HepG2 (cell line): ENCODE measurements around the gene NOP9. TPM values are rescaled to one million over a fixed set of nuclear protein-coding genes. Genes with fewer than 3 reads are reported as not detected.

Experiments
- EHMT2 ChIP-seq: fragments of 200-600 bp; sonication (generic); IDR thresholded peaks from 2 replicates; pipeline ENCODE4 v1.7.0; 2017; ENCODE audit warnings: antibody characterized with exemption, low read depth, low read length, borderline replicate concordance
- GATAD2A ChIP-seq: IDR thresholded peaks from 2 replicates; pipeline ENCODE4 v1.6.1; 2016
- KLF12 ChIP-seq: sonication (generic); formaldehyde crosslinking; IDR thresholded peaks from 2 replicates; pipeline ENCODE4 v1.4.0; 2020; ENCODE audit warnings: missing genetic modification reagents, borderline replicate concordance
- SATB2 ChIP-seq: sonication (generic); formaldehyde crosslinking; IDR thresholded peaks from 2 replicates; pipeline ENCODE4 v1.5.0; 2020; ENCODE audit warnings: missing genetic modification reagents
- ZNF205 ChIP-seq: IDR thresholded peaks from 2 replicates; pipeline ENCODE4 v1.6.1; 2018; ENCODE audit warnings: missing biosample characterization, missing genetic modification reagents
- ZNF460 ChIP-seq: sonication (generic); formaldehyde crosslinking; IDR thresholded peaks from 2 replicates; pipeline ENCODE4 v1.5.1; 2020; ENCODE audit warnings: missing genetic modification reagents, mild to moderate bottlenecking, borderline replicate concordance
- ZNF501 ChIP-seq: sonication (generic); formaldehyde crosslinking; IDR thresholded peaks from 2 replicates; pipeline ENCODE4 v1.5.1; 2020; ENCODE audit warnings: mild to moderate bottlenecking, moderate library complexity, missing genetic modification reagents
- ZNF556 ChIP-seq: sonication (generic); formaldehyde crosslinking; IDR thresholded peaks from 2 replicates; pipeline ENCODE4 v1.4.0; 2020; ENCODE audit warnings: mild to moderate bottlenecking, missing genetic modification reagents, borderline replicate concordance
- ZNF781 ChIP-seq: sonication (generic); formaldehyde crosslinking; IDR thresholded peaks from 2 replicates; pipeline ENCODE4 v1.5.1; 2020; ENCODE audit warnings: borderline replicate concordance, mild to moderate bottlenecking, missing genetic modification reagents; ENCODE audit errors: not compliant biosample characterization
- polyA plus RNA-seq, 8 experiments: library from polyadenylated mRNA; depleted of rRNA in 3 of 8; stranded (reverse) in 7 of 8; unstranded in 1 of 8; fragments of >200 nt; fragmentation: Illumina TruSeq in 4 of 8; extraction: Trizol in 4 of 8; gene quantifications; 2 replicates each; pipeline versions ENCODE4 v1.2.1 to v1.2.3, GENCODE V29; 2011 to 2016; ENCODE audit warnings: low read depth in 4 of 8, missing spikeins in 1 of 8, mixed read lengths in 1 of 8; ENCODE audit not compliant: insufficient read depth in 1 of 8
- total RNA-seq, 5 experiments: library from RNA; depleted of rRNA; stranded (reverse); fragments of >200 nt; fragmentation: Illumina TruSeq; extraction: Trizol; gene quantifications; 2 replicates each; pipeline ENCODE4 v1.2.3, GENCODE V29; 2016; ENCODE audit warnings: low read depth in 1 of 5
- TF ChIP-seq, protein P1 (sequence below), 2 experiments: sonication (generic) in 1 of 2; formaldehyde crosslinking in 1 of 2; IDR thresholded peaks; 2 replicates each; pipeline versions ENCODE4 v1.6.1 to v1.9.0; 2014 to 2022; ENCODE audit warnings: antibody characterized with exemption in 1 of 2, borderline replicate concordance in 1 of 2, inconsistent platforms in 1 of 2, low read depth in 1 of 2, missing genetic modification reagents in 1 of 2
- TF ChIP-seq, protein P2 (sequence below): IDR thresholded peaks from 2 replicates; pipeline ENCODE4 v1.6.1; 2016; ENCODE audit warnings: low read depth, borderline replicate concordance
- TF ChIP-seq, protein P3 (sequence below): sonication (generic); formaldehyde crosslinking; IDR thresholded peaks from 2 replicates; pipeline ENCODE4 v1.5.0; 2020; ENCODE audit warnings: mild to moderate bottlenecking, missing genetic modification reagents, borderline replicate concordance
- TF ChIP-seq, protein P4 (sequence below), 2 experiments: fragments of 450-650 bp in 1 of 2; sonication (generic) in 1 of 2; formaldehyde crosslinking; IDR thresholded peaks; 2 replicates each; pipeline versions ENCODE4 v1.5.0 to v1.8.0; 2020 to 2022; ENCODE audit warnings: mild to moderate bottlenecking in 1 of 2, missing genetic modification reagents in 1 of 2

Gene NOP9
- total and polyA plus RNA-seq, 2 of the 13 experiments (the other 11 are each of a cell fraction or from before 2014, with no cell fraction given): 24.5 to 61.6 TPM

DNA sequence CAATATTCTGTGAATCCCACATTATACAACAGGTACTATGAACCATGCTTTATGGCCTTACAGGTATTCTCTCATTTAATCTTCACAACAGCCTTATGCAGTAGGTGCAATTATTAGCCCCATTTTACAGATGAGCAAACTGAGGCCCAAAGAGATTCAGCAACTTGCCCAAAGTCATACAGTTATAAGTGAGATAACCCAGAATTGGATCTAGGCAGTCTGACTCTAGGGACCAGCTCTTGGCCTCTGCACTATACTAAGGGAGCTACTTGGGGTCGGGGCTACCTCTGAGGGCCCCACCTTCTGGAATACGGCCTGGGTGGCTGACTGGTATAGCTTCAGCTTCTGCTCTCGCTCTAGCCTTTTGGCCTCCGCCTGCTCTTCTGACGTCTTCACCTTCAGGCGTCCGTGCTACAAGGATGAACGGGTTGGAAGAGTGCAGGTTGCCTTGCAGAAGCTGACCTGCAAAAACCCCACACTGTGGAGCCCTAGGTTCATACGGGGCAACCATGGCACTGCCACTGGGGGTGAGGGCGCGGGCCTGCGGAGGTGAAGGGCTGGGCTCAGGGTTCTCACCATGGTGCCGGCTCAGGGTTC is 29.0 kb upstream of the NOP9 start (continued):
- no peak for TF ChIP-seq ZNF205 (CRISPR knock-in tag)
- no peak for TF ChIP-seq ZNF781
- TF ChIP-seq, protein P1, sequence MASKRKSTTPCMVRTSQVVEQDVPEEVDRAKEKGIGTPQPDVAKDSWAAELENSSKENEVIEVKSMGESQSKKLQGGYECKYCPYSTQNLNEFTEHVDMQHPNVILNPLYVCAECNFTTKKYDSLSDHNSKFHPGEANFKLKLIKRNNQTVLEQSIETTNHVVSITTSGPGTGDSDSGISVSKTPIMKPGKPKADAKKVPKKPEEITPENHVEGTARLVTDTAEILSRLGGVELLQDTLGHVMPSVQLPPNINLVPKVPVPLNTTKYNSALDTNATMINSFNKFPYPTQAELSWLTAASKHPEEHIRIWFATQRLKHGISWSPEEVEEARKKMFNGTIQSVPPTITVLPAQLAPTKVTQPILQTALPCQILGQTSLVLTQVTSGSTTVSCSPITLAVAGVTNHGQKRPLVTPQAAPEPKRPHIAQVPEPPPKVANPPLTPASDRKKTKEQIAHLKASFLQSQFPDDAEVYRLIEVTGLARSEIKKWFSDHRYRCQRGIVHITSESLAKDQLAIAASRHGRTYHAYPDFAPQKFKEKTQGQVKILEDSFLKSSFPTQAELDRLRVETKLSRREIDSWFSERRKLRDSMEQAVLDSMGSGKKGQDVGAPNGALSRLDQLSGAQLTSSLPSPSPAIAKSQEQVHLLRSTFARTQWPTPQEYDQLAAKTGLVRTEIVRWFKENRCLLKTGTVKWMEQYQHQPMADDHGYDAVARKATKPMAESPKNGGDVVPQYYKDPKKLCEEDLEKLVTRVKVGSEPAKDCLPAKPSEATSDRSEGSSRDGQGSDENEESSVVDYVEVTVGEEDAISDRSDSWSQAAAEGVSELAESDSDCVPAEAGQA (IDR thresholded peaks at IDR 0.05; ENCODE audit: low read depth): no peak
- TF ChIP-seq, protein P1 (CRISPR knock-in tag; IDR thresholded peaks at IDR 0.05; ENCODE audit: borderline replicate concordance): no peak; the same call in 1 of the 2 replicates
- TF ChIP-seq, protein P2, sequence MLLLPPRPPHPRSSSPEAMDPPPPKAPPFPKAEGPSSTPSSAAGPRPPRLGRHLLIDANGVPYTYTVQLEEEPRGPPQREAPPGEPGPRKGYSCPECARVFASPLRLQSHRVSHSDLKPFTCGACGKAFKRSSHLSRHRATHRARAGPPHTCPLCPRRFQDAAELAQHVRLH (CRISPR knock-in tag): no peak
- no peak for TF ChIP-seq SATB2 (CRISPR knock-in tag)
- no peak for TF ChIP-seq KLF12 (CRISPR knock-in tag)
- TF ChIP-seq, protein P3, sequence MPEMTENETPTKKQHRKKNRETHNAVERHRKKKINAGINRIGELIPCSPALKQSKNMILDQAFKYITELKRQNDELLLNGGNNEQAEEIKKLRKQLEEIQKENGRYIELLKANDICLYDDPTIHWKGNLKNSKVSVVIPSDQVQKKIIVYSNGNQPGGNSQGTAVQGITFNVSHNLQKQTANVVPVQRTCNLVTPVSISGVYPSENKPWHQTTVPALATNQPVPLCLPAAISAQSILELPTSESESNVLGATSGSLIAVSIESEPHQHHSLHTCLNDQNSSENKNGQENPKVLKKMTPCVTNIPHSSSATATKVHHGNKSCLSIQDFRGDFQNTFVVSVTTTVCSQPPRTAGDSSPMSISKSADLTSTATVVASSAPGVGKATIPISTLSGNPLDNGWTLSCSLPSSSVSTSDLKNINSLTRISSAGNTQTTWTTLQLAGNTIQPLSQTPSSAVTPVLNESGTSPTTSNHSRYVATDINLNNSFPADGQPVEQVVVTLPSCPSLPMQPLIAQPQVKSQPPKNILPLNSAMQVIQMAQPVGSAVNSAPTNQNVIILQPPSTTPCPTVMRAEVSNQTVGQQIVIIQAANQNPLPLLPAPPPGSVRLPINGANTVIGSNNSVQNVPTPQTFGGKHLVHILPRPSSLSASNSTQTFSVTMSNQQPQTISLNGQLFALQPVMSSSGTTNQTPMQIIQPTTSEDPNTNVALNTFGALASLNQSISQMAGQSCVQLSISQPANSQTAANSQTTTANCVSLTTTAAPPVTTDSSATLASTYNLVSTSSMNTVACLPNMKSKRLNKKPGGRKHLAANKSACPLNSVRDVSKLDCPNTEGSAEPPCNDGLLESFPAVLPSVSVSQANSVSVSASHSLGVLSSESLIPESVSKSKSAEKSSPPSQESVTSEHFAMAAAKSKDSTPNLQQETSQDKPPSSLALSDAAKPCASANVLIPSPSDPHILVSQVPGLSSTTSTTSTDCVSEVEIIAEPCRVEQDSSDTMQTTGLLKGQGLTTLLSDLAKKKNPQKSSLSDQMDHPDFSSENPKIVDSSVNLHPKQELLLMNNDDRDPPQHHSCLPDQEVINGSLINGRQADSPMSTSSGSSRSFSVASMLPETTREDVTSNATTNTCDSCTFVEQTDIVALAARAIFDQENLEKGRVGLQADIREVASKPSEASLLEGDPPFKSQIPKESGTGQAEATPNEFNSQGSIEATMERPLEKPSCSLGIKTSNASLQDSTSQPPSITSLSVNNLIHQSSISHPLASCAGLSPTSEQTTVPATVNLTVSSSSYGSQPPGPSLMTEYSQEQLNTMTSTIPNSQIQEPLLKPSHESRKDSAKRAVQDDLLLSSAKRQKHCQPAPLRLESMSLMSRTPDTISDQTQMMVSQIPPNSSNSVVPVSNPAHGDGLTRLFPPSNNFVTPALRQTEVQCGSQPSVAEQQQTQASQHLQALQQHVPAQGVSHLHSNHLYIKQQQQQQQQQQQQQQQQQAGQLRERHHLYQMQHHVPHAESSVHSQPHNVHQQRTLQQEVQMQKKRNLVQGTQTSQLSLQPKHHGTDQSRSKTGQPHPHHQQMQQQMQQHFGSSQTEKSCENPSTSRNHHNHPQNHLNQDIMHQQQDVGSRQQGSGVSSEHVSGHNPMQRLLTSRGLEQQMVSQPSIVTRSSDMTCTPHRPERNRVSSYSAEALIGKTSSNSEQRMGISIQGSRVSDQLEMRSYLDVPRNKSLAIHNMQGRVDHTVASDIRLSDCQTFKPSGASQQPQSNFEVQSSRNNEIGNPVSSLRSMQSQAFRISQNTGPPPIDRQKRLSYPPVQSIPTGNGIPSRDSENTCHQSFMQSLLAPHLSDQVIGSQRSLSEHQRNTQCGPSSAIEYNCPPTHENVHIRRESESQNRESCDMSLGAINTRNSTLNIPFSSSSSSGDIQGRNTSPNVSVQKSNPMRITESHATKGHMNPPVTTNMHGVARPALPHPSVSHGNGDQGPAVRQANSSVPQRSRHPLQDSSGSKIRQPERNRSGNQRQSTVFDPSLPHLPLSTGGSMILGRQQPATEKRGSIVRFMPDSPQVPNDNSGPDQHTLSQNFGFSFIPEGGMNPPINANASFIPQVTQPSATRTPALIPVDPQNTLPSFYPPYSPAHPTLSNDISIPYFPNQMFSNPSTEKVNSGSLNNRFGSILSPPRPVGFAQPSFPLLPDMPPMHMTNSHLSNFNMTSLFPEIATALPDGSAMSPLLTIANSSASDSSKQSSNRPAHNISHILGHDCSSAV (CRISPR knock-in tag): no peak
- TF ChIP-seq GATAD2A (CRISPR knock-in tag): no peak
- no peak for TF ChIP-seq ZNF556
- TF ChIP-seq, protein P4, sequence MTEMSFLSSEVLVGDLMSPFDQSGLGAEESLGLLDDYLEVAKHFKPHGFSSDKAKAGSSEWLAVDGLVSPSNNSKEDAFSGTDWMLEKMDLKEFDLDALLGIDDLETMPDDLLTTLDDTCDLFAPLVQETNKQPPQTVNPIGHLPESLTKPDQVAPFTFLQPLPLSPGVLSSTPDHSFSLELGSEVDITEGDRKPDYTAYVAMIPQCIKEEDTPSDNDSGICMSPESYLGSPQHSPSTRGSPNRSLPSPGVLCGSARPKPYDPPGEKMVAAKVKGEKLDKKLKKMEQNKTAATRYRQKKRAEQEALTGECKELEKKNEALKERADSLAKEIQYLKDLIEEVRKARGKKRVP (CRISPR knock-in tag; IDR thresholded peaks at IDR 0.05): no peak
- no peak for TF ChIP-seq ZNF460 (CRISPR knock-in tag)
- no peak for TF ChIP-seq EHMT2
- no peak for TF ChIP-seq ZNF501
